GM18508 (cell line): ENCODE measurements around the gene MT1X.
"Not testable (repeated sequence)": the region's sequence is repeated elsewhere in the genome, so short reads cannot be mapped to it uniquely, and the experiment has no call there.

Experiments
- ATAC-seq: cut with Tn5 transposase; IDR thresholded peaks from one replicate; pipeline ENCODE4 v1.9.1; 2021; ENCODE audit warnings: moderate number of reproducible peaks; ENCODE audit not compliant: insufficient read depth, unreplicated experiment

The MT1X gene

DNA sequence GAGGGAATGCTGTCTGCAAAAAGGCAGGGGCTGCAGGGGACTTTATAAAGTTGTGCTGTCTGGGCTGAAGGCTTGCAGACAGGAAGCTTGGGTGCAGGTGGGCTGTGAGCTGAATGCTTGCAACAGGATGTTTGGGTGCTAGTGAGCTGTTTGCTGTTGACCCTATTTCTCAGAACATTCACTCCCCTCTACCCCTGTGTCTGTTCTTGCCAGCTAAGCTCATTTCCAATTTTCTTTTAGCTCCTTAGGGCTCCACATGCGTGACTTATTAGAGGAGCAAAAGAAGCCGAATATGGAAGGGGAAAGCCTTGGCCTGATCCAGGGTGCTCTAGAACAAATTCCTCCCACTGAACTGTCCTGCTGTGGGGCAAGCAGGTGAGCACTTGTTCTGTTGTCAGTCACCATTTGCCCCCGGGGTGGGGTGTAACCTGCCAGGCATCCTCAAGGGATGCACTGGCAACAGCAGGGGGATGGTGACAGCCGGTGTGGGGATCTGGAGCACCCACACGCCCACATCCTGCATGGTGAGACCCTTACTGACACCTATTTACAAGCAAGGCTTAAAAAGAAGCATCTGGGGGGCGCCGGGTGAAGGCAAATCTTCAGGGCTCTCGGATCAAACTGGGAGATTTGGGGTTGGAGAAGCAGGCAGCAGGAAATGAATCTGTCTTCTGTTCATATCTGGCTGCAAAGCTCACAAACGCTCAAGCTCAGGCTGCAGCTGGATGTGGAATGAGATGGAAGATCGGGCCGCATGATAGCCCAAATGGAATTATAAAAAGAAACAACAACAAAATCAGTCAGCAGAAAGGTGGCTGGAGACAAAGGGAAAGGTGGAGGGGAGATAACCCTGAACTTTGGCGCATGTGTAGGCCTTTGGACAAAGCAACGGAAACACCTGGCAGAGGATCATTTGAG is 26.5 kb downstream of the MT1X start:
- no peak for ATAC-seq

DNA sequence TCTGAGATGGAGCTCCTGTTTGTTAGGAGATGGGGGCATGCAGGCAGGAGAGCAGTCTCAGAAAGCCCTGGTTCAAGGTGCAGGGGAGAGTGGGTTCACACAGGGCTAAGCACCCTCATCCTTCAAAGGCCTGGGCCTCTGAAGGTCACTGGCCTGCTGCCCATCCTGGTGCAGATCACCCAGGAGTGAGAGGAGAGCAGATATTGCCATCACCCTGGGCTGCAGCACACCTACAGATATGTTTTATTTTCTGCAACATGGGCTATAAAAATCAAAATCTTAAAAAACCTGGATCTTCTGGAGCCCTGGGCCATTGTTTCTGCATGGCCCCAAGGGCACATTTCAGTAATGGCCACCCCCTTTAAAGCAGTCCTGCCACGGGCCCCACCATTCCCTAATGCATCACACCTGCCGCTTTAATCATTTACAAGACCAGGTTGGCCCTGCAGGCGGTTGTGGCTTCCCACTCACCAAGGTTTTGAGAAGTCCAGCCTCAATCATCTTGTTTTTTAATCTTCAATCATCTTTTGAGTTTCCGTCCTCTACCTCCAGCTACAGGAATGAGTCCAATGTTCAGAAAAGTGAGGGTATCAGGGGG is 27.3 kb downstream of the MT1X start:
- ATAC-seq: no peak

GRCh38 chr16:56710181-56710737 is 28.0 kb downstream of the MT1X start:
- ATAC-seq: no peak

DNA sequence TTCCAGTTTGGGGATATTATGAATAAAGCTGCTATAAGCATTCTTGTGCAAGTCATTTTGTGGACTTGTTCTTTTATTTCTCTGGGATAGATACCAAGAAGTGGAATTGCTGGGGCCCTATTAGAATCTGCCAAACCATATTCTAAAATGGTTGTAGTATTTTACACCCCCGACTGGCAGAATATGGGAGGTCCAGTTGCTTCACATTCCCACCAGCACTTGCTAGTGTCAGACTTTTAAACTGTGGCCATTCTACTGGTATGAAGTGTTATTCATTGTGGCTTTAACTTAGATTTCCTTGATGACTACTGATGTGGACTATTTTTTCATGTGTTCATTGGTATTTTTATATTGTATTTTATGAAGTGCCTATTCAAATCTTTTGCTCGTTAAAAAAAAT is 29.6 kb downstream of the MT1X start:
- ATAC-seq: no peak

DNA sequence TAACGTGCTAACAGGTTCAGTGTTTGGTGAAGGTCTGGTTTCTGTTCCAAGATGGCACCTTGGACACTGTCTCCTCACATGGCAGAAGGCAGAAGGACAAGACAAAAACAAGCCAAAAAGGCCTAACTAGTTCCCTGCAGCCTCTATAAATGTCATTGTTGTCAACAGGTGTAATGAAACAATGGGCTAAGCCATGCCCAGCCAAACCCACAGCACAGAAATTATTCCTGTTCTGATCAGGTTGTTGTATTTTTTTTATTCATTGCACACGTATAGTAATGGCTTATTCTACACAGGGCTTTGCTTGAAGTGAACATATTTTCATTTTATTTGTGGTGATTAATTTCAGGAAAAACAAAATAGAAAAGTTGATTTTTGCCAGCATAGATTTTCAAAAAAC is 31.5 kb downstream of the MT1X start:
- ATAC-seq: no peak

DNA sequence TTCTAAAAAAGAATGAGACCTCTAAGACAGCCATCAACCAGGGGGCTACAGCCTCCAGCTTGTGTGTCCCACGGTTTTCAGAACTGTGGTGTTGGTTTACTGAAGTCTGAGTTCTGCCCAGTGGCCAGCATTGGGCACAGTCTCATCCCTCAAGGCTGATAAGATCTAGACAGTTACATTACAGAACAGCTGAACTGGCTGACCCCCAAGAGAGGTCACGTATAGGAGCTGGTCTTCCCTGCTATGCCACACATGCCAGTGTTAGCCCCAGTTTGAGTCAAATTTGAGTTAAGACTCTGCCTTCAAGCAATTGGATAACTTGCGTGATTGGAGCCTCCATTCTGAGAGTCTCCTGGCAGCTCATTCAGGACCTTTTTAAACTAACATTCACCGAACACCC is 32.9 kb downstream of the MT1X start:
- ATAC-seq: no peak

DNA sequence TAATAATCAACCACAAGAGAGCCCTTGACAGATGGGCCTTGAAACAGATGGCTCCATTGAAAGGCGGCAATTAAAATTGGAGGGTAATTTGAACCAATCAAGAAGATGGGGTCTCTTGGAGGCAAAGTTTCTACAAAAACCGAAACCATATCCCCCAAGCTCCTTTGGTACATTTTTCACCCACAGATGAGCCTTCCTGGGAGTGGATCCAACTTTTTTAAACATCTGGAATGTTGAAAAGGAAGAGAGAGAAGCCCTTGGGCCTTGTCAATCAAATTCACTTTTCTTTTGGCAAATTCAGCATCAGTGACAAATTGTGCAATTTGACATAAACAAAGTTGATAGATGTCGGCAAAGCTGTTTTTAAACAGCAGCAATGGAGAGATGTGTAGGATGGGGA is 34.5 kb downstream of the MT1X start:
- ATAC-seq: no peak

GRCh38 chr16:56717532-56717931 is 35.3 kb downstream of the MT1X start:
- ATAC-seq: not testable (repeated sequence)

- no peak for ATAC-seq
These were observed 40.1 kb downstream of the MT1X start for GRCh38 chr16:56722200-56722842.

GRCh38 chr16:56724191-56724590 is 41.9 kb downstream of the MT1X start:
- no peak for ATAC-seq

DNA sequence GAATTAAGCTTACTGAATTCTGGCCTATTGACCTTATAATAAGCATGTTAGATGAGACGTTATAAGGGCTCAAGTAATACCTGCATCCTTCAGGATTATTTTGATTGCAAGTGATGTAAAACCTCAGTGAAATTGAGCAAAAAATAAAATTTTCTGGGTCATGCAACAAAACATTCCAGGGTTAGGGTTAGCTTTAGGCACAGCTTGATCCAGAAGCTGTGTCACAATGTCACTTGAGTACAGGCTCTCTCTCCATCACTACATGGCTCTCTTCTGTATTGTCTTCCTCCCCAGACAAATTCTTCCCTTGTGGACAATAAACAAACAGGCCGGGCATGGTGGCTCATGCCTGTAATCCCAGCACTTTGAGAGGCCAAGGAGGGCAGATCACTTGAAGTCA is 44.0 kb downstream of the MT1X start:
- ATAC-seq: no peak

- no peak for ATAC-seq
These were observed 44.7 kb downstream of the MT1X start for GRCh38 chr16:56726926-56727325.

- ATAC-seq: no peak
These were observed 45.8 kb downstream of the MT1X start for GRCh38 chr16:56728027-56728426.

DNA sequence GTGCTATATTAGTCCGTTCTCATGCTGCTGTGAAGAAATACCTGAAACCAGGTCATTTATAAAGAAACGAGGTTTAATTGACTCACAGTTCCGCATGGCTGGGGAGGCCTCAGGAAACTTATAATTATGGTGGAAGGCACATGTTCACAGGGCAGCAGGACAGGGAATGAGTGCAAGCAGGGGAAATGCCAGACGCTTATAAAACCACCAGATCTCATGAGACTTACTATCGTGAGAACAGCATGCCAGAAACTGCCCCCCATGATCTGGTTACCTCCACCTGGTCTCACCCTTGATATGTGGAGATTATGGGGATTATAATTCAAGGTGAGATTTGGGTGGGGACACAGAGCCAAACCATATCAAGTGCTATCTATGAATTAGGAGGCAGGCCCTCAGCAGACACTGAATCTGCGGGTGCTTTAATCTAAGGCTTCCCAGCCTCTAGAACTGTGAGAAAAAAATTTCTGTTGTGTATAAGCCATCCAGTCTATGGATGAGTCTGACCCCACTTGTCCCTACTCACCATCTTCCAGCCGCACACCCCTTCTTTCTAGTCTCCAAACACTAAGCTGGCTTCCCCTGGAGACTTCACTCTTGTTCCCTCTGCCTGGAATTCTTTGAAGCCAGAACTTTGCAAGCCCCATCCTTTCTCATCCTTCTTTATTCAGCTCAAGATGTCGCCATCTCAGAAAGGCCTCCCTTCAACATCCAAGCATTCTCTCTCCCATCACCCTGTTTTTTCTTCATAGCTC is 46.9 kb downstream of the MT1X start:
- no peak for ATAC-seq

- no peak for ATAC-seq
These were observed 47.7 kb downstream of the MT1X start, which contains the start of gene NUP93 for GRCh38 chr16:56729735-56730662. Gene NUP93 (plus strand): TSS chr16:56730129. CDS start chr16:56748248, 18,119 bp downstream.

GRCh38 chr16:56732366-56732765 is 50.1 kb downstream of the MT1X start:
- peak; percentile 52 for ATAC-seq

- ATAC-seq: no peak
These were observed 50.6 kb downstream of the MT1X start for GRCh38 chr16:56732832-56733231.
